HCT116 (cell line): ENCODE data around the gene ZCCHC10.

Experiments
- CEBPB ChIP-seq: IDR thresholded peaks from 2 replicates; pipeline ENCODE4 v1.6.1; 2012; ENCODE audit warnings: low read depth
- EGR1 ChIP-seq: IDR thresholded peaks from 2 replicates; pipeline ENCODE4 v1.6.1; 2012; ENCODE audit warnings: low read depth
- EZH2 ChIP-seq: fragments of 200-600 bp; sonication (generic); IDR thresholded peaks from 2 replicates; pipeline ENCODE4 v1.6.1; 2017; ENCODE audit warnings: antibody characterized with exemption, mixed run types
- FOSL1 ChIP-seq: IDR thresholded peaks from 2 replicates; pipeline ENCODE4 v1.6.1; 2012; ENCODE audit warnings: low read depth
- POLR2A ChIP-seq: IDR thresholded peaks from 2 replicates; pipeline ENCODE4 v1.7.0; 2011; ENCODE audit warnings: borderline replicate concordance; ENCODE audit not compliant: insufficient read depth, insufficient read length; ENCODE audit errors: extremely low read depth
- RAD21 ChIP-seq: IDR thresholded peaks from 2 replicates; pipeline ENCODE4 v1.6.1; 2012; ENCODE audit warnings: low read depth, mild to moderate bottlenecking
- TF ChIP-seq, protein P1 (sequence below), 3 experiments: fragments of 200-600 bp in 1 of 3; sonication (generic) in 1 of 3; IDR thresholded peaks in 2 of 3; conservative IDR thresholded peaks in 1 of 3; 2 replicates each; pipeline ENCODE4 v1.5.1; 2012 to 2017; ENCODE audit warnings: low read depth in 2 of 3, low read length in 2 of 3, antibody characterized with exemption in 1 of 3, borderline replicate concordance in 1 of 3, control low read depth in 1 of 3, mild to moderate bottlenecking in 1 of 3, mixed read lengths in 1 of 3, mixed run types in 1 of 3, moderate library complexity in 1 of 3; ENCODE audit not compliant: insufficient read depth in 1 of 3
- TF ChIP-seq, protein P2 (sequence below): IDR thresholded peaks from 2 replicates; pipeline ENCODE4 v1.6.1; 2012

DNA sequence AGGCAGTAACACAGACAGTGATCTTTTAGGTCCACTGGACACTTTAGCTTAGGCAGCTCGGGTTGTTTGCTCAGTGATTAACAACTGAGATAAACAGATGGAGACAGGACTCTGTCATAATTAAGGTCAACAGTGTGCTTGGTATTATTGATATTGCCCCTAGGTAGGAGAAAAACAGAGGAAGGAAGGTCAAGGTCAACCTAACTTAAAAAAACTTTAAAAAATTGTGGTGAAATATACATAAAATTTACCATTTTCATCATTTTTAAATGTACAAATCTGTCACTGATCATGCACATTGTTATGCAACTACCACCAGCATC is 23.3 kb upstream of the ZCCHC10 start:
- TF ChIP-seq, protein P1, sequence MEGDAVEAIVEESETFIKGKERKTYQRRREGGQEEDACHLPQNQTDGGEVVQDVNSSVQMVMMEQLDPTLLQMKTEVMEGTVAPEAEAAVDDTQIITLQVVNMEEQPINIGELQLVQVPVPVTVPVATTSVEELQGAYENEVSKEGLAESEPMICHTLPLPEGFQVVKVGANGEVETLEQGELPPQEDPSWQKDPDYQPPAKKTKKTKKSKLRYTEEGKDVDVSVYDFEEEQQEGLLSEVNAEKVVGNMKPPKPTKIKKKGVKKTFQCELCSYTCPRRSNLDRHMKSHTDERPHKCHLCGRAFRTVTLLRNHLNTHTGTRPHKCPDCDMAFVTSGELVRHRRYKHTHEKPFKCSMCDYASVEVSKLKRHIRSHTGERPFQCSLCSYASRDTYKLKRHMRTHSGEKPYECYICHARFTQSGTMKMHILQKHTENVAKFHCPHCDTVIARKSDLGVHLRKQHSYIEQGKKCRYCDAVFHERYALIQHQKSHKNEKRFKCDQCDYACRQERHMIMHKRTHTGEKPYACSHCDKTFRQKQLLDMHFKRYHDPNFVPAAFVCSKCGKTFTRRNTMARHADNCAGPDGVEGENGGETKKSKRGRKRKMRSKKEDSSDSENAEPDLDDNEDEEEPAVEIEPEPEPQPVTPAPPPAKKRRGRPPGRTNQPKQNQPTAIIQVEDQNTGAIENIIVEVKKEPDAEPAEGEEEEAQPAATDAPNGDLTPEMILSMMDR (IDR thresholded peaks at IDR 0.05 in 2 of 3, conservative IDR thresholded peaks at IDR 0.05 in 1 of 3; ENCODE audit: borderline replicate concordance in 1 of 3, insufficient read depth in 1 of 3, low read depth in 2 of 3, low read length in 2 of 3), result no peak
- TF ChIP-seq CEBPB, result no peak
- no peak for TF ChIP-seq EZH2
- TF ChIP-seq POLR2A, result no peak
- no peak for TF ChIP-seq EGR1
- TF ChIP-seq, protein P2, sequence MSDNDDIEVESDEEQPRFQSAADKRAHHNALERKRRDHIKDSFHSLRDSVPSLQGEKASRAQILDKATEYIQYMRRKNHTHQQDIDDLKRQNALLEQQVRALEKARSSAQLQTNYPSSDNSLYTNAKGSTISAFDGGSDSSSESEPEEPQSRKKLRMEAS, result no peak
- TF ChIP-seq FOSL1, result no peak
- TF ChIP-seq RAD21, result no peak
